ENCODE measurements around the gene XYLT1.
A peak's percentile ranks its signal among the peaks of the same experiment; 100 is the strongest.

XYLT1 gene

DNA sequence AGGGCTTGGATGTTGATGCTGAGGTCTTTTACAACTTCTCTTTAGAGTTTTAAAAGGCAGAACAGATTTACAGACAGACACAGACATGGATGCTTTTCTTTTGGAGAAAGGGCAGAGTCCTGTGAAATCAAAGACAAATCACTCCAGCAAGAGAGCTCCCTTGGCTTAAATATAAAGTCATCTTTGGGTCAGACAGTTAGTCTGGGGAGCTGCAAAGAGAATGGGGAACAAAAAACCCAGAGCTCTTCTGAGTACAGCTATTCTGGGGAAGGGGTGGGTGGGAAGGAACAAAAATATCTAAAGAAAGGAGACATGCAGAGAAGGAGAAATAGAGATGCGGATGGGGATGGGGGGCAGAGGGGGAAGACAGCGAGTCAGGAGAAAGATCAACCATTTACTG, 266.6 kb downstream of the XYLT1 start:
- no peaks in the 10 kb centered on the region for H3K79me1 ChIP-seq (ENCODE audit: low read length)
- H3K79me2 ChIP-seq (ENCODE audit: control insufficient read depth, insufficient read depth, low read length), result no peaks in the 10 kb centered on the region
- H3K36me3 ChIP-seq (ENCODE audit: control insufficient read depth, insufficient read depth, low read length), result no peaks in the 10 kb centered on the region
- no peak overlapping the region for H2BK15ac ChIP-seq (replicated peaks; ENCODE audit: low read depth)
- H4K8ac ChIP-seq (ENCODE audit: low read depth, low read length), result no peak overlapping the region
- no peak overlapping the region for H3K56ac ChIP-seq (ENCODE audit: low read length)
- H3K4ac ChIP-seq (ENCODE audit: low read depth, low read length), result no peak overlapping the region
- H3K18ac ChIP-seq (ENCODE audit: low read length), result no peak overlapping the region
- no peak overlapping the region for H2BK120ac ChIP-seq (ENCODE audit: low read depth, low read length)
- no peak overlapping the region for H3K27ac ChIP-seq (ENCODE audit: low read depth, low read length)
- H2BK5ac ChIP-seq (ENCODE audit: low read length), result no peak overlapping the region
- no peak for DNase-seq
- WGBS (ENCODE audit: extremely low coverage, insufficient coverage, low lambda C conversion rate), result no CpG with 5 or more reads among the region's 2 CpGs
- no peak overlapping the region for H3K4me2 ChIP-seq (ENCODE audit: low read length)
- no peaks in the 10 kb centered on the region for H3K27me3 ChIP-seq (ENCODE audit: insufficient read depth, low read length, poor library complexity)
- H3K4me3 ChIP-seq (ENCODE audit: low read length), result no peak overlapping the region
- H3K23ac ChIP-seq (ENCODE audit: low read length), result no peak overlapping the region
- H2AK5ac ChIP-seq (ENCODE audit: low read length), result no peak overlapping the region
- no peaks in the 10 kb centered on the region for H3K4me1 ChIP-seq (ENCODE audit: control insufficient read depth, low read depth, low read length)
- H4K5ac ChIP-seq (ENCODE audit: low read length), result no peak overlapping the region
- H3K9ac ChIP-seq (ENCODE audit: low read length), result no peak overlapping the region

DNA sequence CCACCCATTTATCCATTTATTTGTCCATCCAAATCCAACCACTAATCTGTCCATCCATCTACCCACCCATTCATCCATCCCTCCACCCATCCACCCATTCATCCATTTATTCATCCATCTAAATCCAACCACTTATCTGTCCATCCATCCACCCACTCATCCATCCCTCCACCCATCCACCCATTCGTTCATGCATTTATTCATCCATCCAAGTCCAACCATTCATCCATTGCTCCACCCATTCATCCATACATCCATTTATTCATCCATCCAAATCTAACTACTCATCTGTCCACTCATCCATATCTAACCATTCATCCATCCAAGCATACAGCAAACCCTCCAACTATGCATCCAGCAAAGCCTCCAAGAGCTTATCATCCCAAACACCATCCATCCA, 267.3 kb downstream of the XYLT1 start:
- H2BK15ac ChIP-seq (replicated peaks; ENCODE audit: low read depth), result no peak overlapping the region
- H3K9ac ChIP-seq (ENCODE audit: low read length), result no peak overlapping the region
- no peak overlapping the region for H3K4ac ChIP-seq (ENCODE audit: low read depth, low read length)
- no peaks in the 10 kb centered on the region for H3K4me1 ChIP-seq (ENCODE audit: control insufficient read depth, low read depth, low read length)
- 100% methylated on average over 1 of the region's 1 CpG for WGBS (ENCODE audit: extremely low coverage, insufficient coverage, low lambda C conversion rate)
- no peak overlapping the region for H3K27ac ChIP-seq (ENCODE audit: low read depth, low read length)
- H4K5ac ChIP-seq (ENCODE audit: low read length), result no peak overlapping the region
- H3K56ac ChIP-seq (ENCODE audit: low read length), result no peak overlapping the region
- no peaks in the 10 kb centered on the region for H3K36me3 ChIP-seq (ENCODE audit: control insufficient read depth, insufficient read depth, low read length)
- H3K4me2 ChIP-seq (ENCODE audit: low read length), result no peak overlapping the region
- H2BK120ac ChIP-seq (ENCODE audit: low read depth, low read length), result no peak overlapping the region
- no peaks in the 10 kb centered on the region for H3K79me2 ChIP-seq (ENCODE audit: control insufficient read depth, insufficient read depth, low read length)
- no peak for DNase-seq
- no peak overlapping the region for H4K8ac ChIP-seq (ENCODE audit: low read depth, low read length)
- H3K18ac ChIP-seq (ENCODE audit: low read length), result no peak overlapping the region
- H3K27me3 ChIP-seq (ENCODE audit: insufficient read depth, low read length, poor library complexity), result no peaks in the 10 kb centered on the region
- H2BK5ac ChIP-seq (ENCODE audit: low read length), result no peak overlapping the region
- H3K23ac ChIP-seq (ENCODE audit: low read length), result no peak overlapping the region
- H2AK5ac ChIP-seq (ENCODE audit: low read length), result no peak overlapping the region
- H3K4me3 ChIP-seq (ENCODE audit: low read length), result no peak overlapping the region
- H3K79me1 ChIP-seq (ENCODE audit: low read length), result no peaks in the 10 kb centered on the region

DNA sequence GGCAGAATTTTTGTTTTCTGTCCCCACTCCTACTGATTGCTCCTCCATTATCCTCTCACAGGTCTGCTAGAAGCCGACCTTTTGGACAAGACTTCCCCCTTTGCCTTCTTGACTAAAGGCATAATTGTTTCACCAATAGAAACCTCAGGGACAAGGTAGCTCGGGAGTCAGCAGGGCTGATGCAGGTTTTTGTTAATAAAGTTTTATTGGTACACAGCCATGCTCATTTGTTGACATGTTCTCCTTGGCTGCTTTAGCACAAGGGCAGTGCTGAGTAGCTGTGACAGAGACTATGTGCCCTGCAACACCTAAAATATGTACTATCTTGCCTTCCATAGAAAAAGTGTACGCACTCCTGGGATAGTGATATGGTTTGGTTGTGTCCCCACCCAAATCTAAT, 271.6 kb downstream of the XYLT1 start:
- no peak overlapping the region for H3K4ac ChIP-seq (ENCODE audit: low read depth, low read length)
- no peaks in the 10 kb centered on the region for H3K27me3 ChIP-seq (ENCODE audit: insufficient read depth, low read length, poor library complexity)
- H3K36me3 ChIP-seq (ENCODE audit: control insufficient read depth, insufficient read depth, low read length), result no peaks in the 10 kb centered on the region
- no peak overlapping the region for H3K56ac ChIP-seq (ENCODE audit: low read length)
- no peak overlapping the region for H3K27ac ChIP-seq (ENCODE audit: low read depth, low read length)
- H2AK5ac ChIP-seq (ENCODE audit: low read length), result no peak overlapping the region
- WGBS (ENCODE audit: extremely low coverage, insufficient coverage, low lambda C conversion rate), result no CpG with 5 or more reads among the region's 3 CpGs
- no peak overlapping the region for H2BK15ac ChIP-seq (replicated peaks; ENCODE audit: low read depth)
- no peaks in the 10 kb centered on the region for H3K79me1 ChIP-seq (ENCODE audit: low read length)
- H3K9ac ChIP-seq (ENCODE audit: low read length), result no peak overlapping the region
- H4K8ac ChIP-seq (ENCODE audit: low read depth, low read length), result no peak overlapping the region
- no peak overlapping the region for H3K4me3 ChIP-seq (ENCODE audit: low read length)
- no peak for DNase-seq
- H3K4me2 ChIP-seq (ENCODE audit: low read length), result no peak overlapping the region
- no peak overlapping the region for H2BK120ac ChIP-seq (ENCODE audit: low read depth, low read length)
- no peak overlapping the region for H3K23ac ChIP-seq (ENCODE audit: low read length)
- H4K5ac ChIP-seq (ENCODE audit: low read length), result no peak overlapping the region
- no peaks in the 10 kb centered on the region for H3K79me2 ChIP-seq (ENCODE audit: control insufficient read depth, insufficient read depth, low read length)
- H3K4me1 ChIP-seq (ENCODE audit: control insufficient read depth, low read depth, low read length), result no peaks in the 10 kb centered on the region
- no peak overlapping the region for H2BK5ac ChIP-seq (ENCODE audit: low read length)
- no peak overlapping the region for H3K18ac ChIP-seq (ENCODE audit: low read length)

DNA sequence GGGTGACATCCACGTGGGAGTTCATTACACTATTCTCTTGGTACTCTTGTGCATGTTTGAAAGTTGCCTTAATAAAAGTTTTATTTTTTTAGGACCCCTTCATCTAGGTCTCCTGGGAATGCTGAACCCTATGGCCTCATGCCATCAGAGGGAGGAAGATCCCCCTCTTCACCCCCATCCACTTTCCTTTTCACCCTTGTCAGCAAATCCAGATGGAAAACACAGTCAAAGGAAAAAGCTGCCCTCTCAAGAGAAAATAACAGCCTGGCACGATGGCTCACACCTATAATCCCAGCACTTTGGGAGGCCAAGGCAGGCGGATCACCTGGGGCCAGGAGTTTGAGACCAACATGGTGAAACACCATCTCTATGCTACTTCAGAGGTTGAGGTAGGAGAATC, 274.2 kb downstream of the XYLT1 start:
- Histone ChIP-seq H3K9ac (ENCODE audit: low read length) (no peak overlapping the region), H3K36me3 (ENCODE audit: control insufficient read depth, insufficient read depth, low read length) (no peaks in the 10 kb centered on the region), H2BK15ac (replicated peaks; ENCODE audit: low read depth) (no peak overlapping the region), H2AK5ac (ENCODE audit: low read length) (no peak overlapping the region), H3K4me1 (ENCODE audit: control insufficient read depth, low read depth, low read length) (no peaks in the 10 kb centered on the region), H3K27ac (ENCODE audit: low read depth, low read length) (no peak overlapping the region), H3K23ac (ENCODE audit: low read length) (no peak overlapping the region), H4K8ac (ENCODE audit: low read depth, low read length) (no peak overlapping the region), H3K4ac (ENCODE audit: low read depth, low read length) (no peak overlapping the region), H3K79me1 (ENCODE audit: low read length) (no peaks in the 10 kb centered on the region), H3K27me3 (ENCODE audit: insufficient read depth, low read length, poor library complexity) (no peaks in the 10 kb centered on the region), H3K79me2 (ENCODE audit: control insufficient read depth, insufficient read depth, low read length) (no peaks in the 10 kb centered on the region), H2BK5ac (ENCODE audit: low read length) (no peak overlapping the region), H2BK120ac (ENCODE audit: low read depth, low read length) (no peak overlapping the region), H3K18ac (ENCODE audit: low read length) (no peak overlapping the region), H3K4me3 (ENCODE audit: low read length) (no peak overlapping the region), H3K4me2 (ENCODE audit: low read length) (no peak overlapping the region), H4K5ac (ENCODE audit: low read length) (no peak overlapping the region), H3K56ac (ENCODE audit: low read length) (no peak overlapping the region)
- no peak for DNase-seq
- WGBS (ENCODE audit: extremely low coverage, insufficient coverage, low lambda C conversion rate), result no CpG with 5 or more reads among the region's 3 CpGs

DNA sequence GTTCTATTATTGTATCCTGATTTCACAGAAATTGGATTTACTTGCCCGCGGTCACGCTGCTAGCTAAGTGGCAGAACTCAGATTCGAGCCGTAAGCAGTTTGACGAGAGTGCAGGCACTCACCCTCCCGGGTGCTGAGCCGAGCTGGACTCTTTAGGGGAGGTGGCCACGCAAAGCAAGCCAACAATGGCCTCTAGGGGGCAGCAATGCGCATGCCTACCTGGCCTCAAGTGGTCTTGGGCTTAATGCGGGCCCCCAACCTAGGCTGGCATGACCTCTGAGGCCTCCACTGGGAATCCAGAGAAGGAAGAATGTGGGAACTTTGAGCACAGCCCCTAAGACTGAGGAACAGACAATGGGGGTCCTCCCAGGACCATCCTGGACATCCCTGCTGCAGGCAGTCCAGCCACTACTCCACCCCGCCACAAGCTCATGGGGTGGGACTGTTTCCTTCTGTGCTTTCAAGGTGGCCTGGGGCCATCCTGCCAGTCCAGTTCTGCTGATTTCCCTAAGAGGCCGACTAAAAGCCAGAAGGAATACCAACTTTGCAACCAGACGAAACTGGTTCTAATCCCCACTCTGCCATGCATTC, 276.5 kb downstream of the XYLT1 start:
- WGBS (ENCODE audit: extremely low coverage, insufficient coverage, low lambda C conversion rate), result no CpG with 5 or more reads among the region's 14 CpGs
- no peaks in the 10 kb centered on the region for H3K79me2 ChIP-seq (ENCODE audit: control insufficient read depth, insufficient read depth, low read length)
- no peak overlapping the region for H3K4me2 ChIP-seq (ENCODE audit: low read length)
- H2BK120ac ChIP-seq (ENCODE audit: low read depth, low read length), result no peak overlapping the region
- no peak overlapping the region for H2BK5ac ChIP-seq (ENCODE audit: low read length)
- H2BK15ac ChIP-seq (replicated peaks; ENCODE audit: low read depth), result no peak overlapping the region
- no peaks in the 10 kb centered on the region for H3K27me3 ChIP-seq (ENCODE audit: insufficient read depth, low read length, poor library complexity)
- no peaks in the 10 kb centered on the region for H3K4me1 ChIP-seq (ENCODE audit: control insufficient read depth, low read depth, low read length)
- no peak overlapping the region for H4K5ac ChIP-seq (ENCODE audit: low read length)
- no peak overlapping the region for H3K9ac ChIP-seq (ENCODE audit: low read length)
- no peak overlapping the region for H4K8ac ChIP-seq (ENCODE audit: low read depth, low read length)
- H3K23ac ChIP-seq (ENCODE audit: low read length), result no peak overlapping the region
- no peak overlapping the region for H3K56ac ChIP-seq (ENCODE audit: low read length)
- peak; percentile 74 for DNase-seq
- H3K36me3 ChIP-seq (ENCODE audit: control insufficient read depth, insufficient read depth, low read length), result no peaks in the 10 kb centered on the region
- H3K79me1 ChIP-seq (ENCODE audit: low read length), result no peaks in the 10 kb centered on the region
- H3K4ac ChIP-seq (ENCODE audit: low read depth, low read length), result no peak overlapping the region
- no peak overlapping the region for H3K4me3 ChIP-seq (ENCODE audit: low read length)
- no peak overlapping the region for H3K27ac ChIP-seq (ENCODE audit: low read depth, low read length)
- no peak overlapping the region for H3K18ac ChIP-seq (ENCODE audit: low read length)
- H2AK5ac ChIP-seq (ENCODE audit: low read length), result no peak overlapping the region

DNA sequence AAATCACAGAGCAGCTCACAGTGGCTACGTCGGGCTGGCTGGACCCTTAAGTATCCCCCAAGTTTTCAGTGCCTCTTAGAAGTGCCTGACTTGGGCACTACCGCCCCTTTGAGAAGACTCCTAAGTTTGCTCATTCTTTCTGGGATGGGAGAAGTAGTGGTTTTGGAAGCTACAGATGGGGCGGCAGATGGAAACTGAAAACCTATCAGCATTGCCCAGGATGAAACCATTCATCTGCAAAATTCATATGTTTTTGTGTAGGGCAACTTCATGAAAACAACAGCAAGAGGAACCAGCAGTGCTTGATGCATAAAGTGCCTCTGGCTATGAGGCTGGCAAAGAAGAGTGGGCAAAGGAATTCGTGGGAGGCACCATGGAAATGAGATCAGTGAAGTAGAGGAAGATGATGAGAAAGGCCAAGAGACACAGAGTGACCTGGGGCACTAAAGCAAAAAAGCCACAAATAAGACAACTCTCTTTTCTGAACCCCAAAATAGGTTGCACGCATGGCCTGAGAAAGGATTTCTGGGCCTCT, 277.1 kb downstream of the XYLT1 start:
- Histone ChIP-seq H2AK5ac (ENCODE audit: low read length) (no peak overlapping the region), H2BK15ac (replicated peaks; ENCODE audit: low read depth) (no peak overlapping the region), H3K4me2 (ENCODE audit: low read length) (no peak overlapping the region), H3K18ac (ENCODE audit: low read length) (no peak overlapping the region), H4K5ac (ENCODE audit: low read length) (no peak overlapping the region), H3K4me3 (ENCODE audit: low read length) (no peak overlapping the region), H2BK120ac (ENCODE audit: low read depth, low read length) (no peak overlapping the region), H3K27ac (ENCODE audit: low read depth, low read length) (no peak overlapping the region), H3K36me3 (ENCODE audit: control insufficient read depth, insufficient read depth, low read length) (no peaks in the 10 kb centered on the region), H3K56ac (ENCODE audit: low read length) (no peak overlapping the region), H3K79me1 (ENCODE audit: low read length) (no peaks in the 10 kb centered on the region), H3K79me2 (ENCODE audit: control insufficient read depth, insufficient read depth, low read length) (no peaks in the 10 kb centered on the region), H3K9ac (ENCODE audit: low read length) (no peak overlapping the region), H4K8ac (ENCODE audit: low read depth, low read length) (no peak overlapping the region), H3K4ac (ENCODE audit: low read depth, low read length) (no peak overlapping the region), H3K4me1 (ENCODE audit: control insufficient read depth, low read depth, low read length) (no peaks in the 10 kb centered on the region), H3K27me3 (ENCODE audit: insufficient read depth, low read length, poor library complexity) (no peaks in the 10 kb centered on the region), H3K23ac (ENCODE audit: low read length) (no peak overlapping the region), H2BK5ac (ENCODE audit: low read length) (no peak overlapping the region)
- WGBS (ENCODE audit: extremely low coverage, insufficient coverage, low lambda C conversion rate), result no CpG with 5 or more reads among the region's 6 CpGs
- DNase-seq, result no peak
